ENCODE data around the gene COLGALT1.

DNA sequence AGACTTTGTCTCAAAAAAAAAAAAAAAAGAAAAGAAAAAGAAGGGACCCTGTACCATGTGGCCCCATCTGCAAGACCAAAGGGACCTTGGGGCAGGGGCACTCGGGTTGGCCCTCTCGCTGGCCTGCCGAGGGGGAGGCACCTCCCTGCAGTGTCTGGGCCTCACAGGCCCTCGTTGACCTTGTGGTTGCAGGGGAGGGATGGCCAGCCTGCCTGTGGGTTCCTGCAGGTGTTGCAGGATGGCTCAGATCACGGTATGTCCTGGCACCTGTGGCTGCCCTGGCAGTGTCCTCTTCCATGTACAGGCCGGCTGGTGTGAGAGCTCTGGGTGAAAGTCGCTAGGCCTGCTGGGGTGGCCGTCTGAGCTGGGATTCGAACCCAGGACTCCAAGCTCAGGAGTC is 48.7 kb upstream of the COLGALT1 start:
- TF ChIP-seq CTCF (IDR thresholded peaks at IDR 0.05; ENCODE audit: insufficient read depth, low read length) = no peak
- TF ChIP-seq REST (IDR thresholded peaks at IDR 0.05; ENCODE audit: insufficient replicate concordance, low read depth) = no peak
- no peak for TF ChIP-seq POLR2AphosphoS5 (IDR thresholded peaks at IDR 0.05; ENCODE audit: low read depth)
- TF ChIP-seq GABPA (IDR thresholded peaks at IDR 0.05; ENCODE audit: low read depth) = no peak
- no peak for TF ChIP-seq SPI1 (IDR thresholded peaks at IDR 0.05; ENCODE audit: borderline replicate concordance, low read depth)

Data from HL-60 (cell line).